CD4-positive, alpha-beta T cell treated with Interleukin-4 for 1 hour (primary cell): Measurements from ENCODE around the gene PNN.
"Not testable (repeated sequence)": the region's sequence is repeated elsewhere in the genome, so short reads cannot be mapped to it uniquely, and the experiment has no call there.

Experiments used
- DNase-seq, 2 donors: peaks; one replicate each; pipeline ENCODE4 v3.0.0-alpha.2; 2020 to 2022

Gene PNN

DNA sequence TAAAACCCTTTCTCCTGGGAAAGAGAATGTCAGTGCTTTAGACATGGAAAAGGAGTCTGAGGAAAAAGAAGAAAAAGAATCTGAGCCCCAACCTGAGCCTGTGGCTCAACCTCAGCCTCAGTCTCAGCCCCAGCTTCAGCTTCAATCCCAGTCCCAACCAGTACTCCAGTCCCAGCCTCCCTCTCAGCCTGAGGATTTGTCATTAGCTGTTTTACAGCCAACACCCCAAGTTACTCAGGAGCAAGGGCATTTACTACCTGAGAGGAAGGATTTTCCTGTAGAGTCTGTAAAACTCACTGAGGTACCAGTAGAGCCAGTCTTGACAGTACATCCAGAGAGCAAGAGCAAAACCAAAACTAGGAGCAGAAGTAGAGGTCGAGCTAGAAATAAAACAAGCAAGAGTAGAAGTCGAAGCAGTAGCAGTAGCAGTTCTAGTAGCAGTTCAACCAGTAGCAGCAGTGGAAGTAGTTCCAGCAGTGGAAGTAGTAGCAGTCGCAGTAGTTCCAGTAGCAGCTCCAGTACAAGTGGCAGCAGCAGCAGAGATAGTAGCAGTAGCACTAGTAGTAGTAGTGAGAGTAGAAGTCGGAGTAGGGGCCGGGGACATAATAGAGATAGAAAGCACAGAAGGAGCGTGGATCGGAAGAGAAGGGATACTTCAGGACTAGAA, 6.1 kb downstream of the PNN start:
- DNase-seq: no peak

DNA sequence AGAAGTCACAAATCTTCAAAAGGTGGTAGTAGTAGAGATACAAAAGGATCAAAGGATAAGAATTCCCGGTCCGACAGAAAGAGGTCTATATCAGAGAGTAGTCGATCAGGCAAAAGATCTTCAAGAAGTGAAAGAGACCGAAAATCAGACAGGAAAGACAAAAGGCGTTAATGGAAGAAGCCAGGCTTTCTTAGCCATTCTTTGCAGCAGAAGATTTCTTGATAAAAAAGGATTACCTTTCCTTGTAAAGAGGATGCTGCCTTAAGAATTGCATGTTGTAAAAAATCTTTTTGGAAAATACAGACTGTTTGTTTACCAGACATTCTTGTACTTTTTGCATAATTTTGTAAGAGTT, 6.6 kb downstream of the PNN start:
- no peak for DNase-seq

DNA sequence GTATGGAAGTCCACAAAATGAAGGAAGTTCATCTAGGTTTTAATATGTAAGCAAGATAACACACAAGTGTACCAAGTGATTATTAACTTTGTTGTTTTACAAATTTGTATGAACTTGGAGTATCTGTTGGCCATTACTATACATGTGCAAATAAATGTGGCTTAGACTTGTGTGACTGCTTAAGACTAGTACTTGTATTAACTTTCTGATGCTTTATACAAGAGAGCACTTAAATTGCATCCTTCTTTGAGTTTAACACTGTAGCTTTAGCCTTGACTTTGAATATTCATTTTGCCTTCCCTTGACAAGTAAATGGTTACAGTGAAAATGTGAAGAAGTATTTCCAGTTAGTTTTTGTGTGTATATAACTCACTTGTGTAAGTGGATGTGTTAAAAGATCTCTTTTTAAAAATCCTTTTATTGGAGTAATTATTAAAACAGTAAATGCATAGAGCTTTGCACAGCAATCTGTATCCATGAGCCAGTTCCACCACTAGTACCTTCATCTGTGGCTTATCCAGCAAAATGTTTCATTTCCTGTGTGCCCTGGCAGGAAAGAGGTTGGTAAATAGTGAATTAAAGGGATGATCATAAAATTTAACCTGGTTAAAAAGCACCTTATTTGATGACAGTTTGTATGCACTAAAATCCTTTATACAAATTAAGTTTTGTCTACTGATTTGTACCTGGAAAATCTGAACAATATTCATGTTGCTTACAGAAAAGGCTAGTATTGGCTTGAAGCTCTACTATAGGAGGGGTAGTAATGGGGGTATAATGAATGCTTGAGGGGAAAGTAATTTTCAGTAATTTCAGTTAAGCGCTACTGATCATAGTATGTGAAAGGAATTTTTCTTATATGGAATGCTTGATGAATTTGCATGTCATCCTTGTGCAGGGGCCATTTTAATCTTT, 8.0 kb downstream of the PNN start:
- no peak for DNase-seq

DNA sequence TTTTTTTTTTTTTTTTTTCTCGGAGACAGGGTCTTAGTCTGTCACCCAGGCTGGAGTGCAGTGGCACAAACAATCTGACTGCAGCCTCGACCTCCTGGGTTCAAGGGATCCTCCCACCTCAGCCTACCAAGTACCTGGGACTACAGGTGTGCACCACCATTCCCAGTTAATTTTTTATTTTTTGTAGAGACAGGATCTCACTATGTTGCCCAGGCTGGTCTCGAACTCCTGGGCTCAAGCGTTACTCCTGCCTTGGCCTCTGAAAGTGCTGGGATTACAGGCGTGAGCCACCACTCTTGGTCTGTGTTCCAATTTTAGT, 8.6 kb downstream of the PNN start:
- not testable (repeated sequence) for DNase-seq

DNA sequence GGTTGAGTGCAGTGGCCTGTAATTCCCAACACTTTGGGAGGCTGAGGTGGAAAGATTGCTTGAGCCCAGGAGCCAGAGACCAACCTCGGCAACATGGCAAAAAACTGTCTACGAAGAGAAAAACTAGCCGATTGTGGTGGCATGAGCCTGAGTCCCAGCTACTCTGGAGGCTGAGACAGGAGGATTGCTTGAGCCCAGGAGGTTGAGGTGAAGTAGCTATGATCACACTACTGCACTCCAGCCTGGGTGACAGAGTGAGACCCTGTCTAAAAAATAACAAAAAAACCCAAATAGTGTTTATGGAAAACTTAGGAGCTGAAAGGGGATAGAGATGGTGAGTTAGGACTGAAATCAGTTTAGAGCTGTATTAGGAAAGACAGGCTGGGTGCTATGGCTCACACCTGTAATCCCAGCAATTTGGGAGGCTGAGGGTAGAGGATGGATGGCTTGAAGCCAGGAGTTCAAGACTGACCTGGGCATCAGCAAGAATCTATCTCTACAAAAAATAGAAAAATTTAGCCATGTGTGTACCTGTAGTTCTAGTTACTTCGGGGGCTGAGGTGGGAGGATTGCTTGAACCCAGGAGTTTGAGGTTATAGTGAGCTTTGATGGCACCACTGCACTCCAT, 9.7 kb downstream of the PNN start:
- DNase-seq: no peak

DNA sequence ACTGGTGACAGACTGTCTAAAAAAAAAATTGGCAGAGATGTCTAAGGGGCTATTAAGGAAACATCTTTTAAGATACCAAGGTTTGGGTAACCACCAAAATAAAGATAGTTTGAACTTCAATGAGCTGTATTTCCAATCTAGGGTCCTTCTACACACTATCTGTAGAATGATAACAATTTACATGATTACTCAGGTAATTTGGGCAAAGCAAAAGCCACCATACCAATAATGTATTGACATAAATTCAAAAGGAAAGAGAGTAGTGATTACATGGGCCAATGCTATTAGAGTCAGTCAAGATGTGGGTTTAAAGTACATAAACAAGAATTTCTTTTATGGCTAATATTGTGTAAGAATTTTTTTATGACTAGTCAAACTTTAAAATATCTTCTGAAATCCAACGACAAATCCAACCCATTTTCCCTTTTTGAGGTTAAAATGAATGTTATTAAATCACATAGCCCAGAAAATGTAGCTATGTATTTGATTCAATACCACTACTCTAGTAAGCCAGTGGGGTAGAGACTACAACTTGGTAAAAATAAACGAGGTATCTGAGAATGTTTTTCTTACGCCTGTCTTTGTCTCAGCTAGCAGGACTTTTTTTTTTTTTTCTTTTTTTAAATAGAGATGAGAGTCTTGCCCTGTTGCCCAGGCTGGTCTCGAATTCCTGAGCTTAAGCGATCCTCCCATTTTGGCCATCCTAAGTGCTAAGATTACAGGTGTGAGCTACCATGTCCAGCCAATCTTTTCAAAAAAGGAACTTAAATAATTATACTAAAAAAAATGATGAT, 10.4 kb downstream of the PNN start:
- no peak for DNase-seq

DNA sequence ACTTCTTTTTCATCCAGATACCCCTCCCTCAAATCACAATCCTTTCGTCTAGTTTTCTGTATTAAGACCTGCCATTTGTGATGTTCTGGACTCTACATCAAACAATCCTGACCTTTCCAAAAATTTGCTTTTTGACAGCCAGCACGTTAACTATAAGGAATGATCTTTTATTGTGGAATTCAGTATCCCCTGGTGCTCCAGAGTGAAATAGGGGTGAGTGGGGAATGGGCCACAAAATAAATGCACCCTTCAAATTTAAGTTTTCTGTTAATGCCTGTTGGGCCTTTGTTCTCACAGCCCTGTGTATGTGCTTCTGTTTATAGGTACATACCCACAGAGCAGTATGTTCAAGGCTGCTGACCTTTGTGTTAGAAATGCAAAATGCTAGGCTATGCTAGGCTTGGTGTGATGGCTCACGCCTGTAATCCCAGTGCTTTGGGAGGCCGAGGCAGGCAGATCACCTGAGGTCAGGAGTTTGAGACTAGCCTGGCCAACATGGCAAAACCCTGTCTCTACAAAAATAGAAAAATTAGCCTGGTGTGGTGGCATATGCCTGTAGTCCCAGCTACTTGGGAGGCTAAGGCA, 12.0 kb downstream of the PNN start:
- no peak for DNase-seq

DNA sequence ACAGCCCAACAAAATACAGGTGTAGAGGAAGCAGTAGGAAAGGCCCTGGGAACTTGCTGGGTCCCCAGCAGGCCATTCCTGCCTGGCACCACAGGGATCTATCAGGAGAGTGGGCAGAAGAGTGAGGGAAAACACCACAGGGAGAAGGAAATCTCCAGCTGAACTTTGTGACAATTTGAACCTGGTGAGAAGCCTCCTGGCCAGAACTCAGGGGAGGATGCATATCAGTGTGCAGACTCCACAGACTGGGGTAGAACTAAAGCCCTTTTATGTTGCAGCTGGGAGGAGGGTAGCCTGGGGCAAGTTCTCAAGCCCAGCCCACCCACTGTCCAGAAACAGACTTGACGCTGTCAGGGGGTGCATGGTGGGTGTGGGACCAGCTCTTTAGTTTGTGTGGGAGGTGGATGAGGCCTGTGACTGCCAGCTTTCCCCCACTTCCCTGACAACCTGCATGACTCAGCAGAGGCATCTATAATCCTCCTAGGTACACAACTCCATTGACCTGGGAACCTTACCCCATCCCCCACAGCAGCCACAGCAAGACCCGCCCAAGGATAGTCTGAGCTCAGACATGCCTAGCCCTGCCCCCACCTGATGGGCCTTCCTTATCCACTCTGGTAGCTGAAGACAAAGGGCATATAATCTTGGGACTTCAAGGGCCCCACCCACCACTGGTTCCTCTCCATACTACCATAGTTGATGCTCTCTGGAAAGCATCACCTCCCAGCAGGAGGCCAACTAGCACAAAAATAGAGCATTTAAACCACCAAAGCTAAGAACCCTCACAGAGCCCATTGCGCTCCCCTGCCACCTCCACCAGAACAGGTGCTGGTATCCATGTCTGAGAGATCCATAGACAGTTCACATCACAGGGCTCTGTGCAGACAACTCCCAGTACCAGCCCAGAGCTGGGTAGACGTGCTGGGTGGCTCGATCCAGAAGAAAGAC, 28.9 kb downstream of the PNN start:
- DNase-seq: no peak

DNA sequence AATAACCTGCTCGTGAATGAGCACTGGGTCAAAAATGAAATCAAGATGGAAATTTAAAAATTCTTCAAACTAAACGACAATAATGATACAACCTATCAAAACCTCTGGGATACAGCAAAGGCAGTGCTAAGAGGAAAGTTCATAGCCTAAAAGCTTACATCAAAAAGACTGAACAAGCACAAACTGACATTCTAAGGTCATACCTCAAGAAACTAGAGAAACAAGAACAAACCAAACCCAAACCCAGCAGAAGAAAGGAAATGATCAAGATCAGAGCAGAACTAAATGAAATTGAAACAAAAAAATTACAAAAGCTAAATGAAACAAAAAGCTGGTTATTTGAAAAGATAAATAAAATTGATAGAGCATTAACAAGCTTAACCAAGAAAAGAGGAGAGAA, 32.4 kb downstream of the PNN start:
- not testable (repeated sequence) for DNase-seq

DNA sequence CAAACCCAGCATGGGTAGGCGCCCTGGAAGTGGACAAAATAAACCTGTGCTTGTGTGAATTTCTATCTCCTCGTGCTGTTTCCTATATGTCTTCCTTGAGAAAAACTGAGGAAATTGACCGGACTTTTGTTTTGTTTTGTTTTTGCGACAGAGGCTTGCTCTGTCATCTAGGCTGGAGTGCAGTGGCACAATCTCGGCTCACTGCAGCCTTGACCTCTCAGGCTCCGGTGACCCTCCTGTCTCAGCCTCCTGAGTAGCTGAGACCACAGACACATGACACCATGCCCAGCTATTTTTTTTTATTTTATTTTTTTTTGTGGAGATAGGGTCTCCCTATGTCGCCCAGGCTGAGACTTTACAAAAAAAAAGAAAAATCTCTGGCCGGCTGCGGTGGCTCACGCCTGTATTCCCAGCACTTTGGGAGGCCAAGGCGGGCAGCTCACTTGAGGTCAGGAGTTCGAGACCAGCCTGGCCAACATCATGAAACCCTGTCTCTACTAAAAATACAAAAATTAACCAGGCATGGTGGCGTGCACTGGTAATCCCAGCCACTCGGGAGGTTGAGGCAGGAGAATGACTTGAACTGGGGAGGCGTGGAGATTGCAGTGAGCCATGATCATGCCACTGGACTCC, 36.2 kb downstream of the PNN start:
- DNase-seq: no peak

DNA sequence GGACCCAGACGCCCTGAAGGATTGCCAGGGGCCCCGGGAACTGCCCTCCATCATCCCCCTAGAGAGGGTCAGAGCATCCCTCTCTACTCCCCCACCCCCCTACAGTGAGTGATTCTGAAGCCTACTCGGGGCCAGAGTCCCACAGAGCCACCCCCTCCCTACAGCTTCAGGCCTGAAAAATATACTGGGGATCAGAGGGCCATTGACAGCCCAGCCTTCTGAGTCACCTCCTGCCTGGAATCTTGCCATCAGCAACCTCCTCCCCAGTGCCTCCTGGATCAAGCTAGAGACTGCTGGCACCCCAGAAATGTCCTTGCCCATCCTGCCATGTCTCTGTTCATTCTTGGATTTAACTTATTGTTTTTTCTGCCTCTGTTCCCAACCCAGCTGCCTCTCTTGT, 37.0 kb downstream of the PNN start:
- DNase-seq: no peak

DNA sequence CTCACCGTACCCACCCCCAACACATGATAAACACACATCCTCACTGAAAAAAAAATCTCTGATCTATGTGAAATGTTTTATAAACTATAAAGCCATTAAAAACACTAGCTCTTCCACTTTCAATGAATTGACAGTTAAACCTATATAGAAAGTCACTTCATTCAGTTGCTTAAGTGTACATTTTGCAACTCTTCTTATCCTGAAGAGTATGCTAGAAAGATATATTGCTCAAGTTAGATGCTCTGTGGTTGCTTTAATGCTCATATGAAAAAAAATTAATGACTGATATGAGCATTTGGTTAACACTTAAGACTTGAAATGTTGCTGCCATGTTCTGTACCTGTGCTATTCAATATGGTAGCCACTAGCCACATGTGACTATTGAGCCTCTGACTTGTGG, 37.6 kb downstream of the PNN start:
- DNase-seq: no peak

DNA sequence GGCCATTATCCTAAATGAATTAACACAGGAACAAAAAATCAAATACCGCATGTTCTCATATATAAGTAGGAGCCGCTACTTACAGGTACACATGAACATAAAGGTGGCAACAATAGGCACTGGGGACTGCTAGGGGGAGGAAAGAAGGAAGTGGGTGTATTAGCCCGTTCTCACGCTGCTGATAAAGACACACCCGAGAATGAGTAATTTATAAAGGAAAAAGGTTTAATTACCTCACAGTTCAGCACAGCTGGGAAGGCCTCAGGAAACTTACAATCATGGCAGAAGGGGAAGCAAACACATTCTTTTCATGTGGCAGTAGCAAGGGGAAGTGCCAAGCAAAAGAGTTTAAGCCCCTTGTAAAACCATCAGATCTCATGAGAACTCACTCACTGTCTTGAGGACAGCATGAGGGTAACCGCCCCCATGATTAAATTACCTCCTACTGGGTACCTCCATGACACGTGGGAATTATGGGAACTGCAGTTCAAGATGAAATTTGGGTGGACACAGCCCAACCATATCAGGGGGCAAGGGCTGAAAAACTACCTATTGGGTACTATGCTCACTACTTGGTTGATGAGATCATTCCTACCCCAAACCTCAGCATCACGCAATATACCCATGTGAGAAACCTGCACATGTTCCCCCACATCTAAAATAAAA, 42.3 kb downstream of the PNN start:
- no peak for DNase-seq

DNA sequence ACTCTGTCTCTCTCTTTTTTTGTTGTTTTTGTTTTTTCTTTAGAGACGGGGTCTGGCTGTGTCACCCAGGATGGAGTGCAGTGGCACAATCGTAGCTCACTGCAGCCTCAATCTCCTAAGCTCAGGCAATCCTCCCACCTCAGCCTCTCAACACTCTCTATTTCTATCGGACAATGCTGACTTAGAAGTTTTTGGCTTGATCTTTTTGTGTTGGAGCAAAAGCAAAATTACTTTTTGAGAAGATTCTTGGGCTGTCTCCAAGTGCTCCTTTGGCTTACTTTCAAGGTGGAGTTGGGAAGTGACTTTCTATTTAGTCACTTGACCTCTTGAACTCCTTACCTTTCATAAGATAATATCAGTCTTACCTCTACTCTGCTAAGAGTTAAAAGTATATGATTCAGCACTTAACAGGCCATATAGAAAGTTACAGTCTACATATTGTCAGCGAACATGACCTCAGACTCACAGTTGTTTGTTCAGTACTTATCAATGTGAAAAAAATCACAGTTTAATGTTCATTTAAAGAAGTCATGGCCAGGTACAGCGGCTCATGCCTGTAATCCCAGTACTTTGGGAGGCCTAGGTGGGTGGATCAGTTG, 43.2 kb downstream of the PNN start:
- no peak for DNase-seq

DNA sequence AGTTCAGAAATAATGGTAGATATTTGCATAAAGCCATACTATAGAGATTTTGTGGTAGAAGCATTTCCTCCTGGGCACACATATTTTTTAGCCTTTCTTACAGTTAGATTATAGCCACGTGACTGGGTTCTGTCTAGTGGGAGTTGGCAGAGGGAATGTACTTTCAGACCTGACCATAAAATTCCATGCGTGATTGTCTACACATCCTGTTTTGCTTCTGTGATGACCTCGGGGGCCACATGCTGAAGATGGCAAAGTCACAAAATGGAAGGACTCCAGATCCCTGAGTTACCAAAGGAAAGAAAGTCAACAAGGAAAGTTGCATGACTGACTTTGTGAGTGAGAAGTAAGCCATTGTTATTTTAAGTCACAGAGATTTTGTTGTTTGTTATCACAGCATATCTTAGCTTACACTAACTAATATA, 44.0 kb downstream of the PNN start:
- no peak for DNase-seq

DNA sequence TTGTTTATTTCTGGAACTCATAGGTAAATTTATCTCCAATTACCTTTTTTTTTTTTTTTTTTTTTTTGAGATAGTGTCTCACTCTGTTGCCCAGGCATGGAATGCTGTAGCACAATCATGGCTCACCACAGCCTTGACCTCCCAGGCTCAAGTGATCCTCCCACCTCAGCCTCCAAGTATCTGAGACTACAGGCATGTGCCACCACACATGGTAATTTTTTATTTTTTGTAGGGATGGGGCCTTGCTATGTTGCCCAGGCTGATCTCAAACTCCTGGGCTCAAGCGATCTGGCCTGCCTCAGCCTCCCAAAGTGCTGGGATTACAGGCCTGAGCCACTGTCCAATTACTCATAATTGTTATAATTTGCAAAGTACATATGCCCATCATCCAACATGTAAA, 45.4 kb downstream of the PNN start:
- DNase-seq: not testable (repeated sequence)

DNA sequence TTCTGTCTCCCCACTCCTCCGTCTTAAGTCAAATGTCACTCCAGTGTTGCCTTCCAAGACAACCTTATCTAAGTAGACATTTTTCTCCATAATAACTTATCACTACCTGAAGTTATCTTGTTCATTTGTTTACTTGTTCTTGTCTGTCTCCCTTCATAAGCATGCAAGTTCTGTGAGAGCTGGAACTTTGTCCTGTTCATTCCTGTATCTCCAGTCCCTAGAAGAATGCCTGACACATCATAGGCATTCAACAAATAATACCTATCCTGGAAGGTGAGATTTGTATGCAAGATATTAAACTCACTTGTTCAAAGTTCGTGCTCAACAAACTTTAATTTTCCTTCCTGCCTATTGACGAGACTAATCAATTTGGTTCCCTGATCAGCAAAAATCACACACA, 53.0 kb downstream of the PNN start:
- no peak for DNase-seq

DNA sequence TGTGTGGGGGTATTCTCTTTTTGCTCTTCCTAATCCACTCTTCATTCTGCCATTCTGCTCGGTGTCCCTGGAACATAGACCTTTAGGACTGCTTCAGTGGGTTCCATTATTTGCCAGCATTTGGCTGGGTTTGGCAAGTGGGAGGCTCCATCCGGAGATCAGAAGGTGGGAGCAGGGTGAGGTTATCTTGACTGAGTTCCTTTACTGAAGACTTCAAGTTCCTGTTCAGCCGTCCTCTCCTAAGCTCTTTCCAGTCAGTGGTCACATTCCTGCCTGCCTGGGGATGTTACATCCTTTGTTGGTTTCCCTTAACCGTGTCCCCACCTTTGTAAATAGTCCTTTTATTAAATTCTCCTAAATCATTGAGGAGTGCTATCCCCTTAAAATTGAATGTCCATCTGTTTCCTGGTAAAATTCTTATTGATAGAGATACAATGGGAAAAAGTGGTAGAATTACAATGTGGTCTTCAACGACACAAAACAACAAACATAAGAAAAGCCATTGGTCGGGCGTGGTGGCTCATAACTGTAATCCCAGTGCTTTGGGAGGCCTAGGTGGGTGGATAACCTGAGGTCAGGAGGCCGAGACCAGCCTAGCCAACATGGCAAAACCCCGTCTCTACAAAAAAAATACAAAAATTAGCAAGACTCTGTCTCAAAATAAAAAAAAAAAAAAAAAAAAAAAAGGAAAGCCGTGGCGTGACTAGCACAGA, 53.6 kb downstream of the PNN start:
- DNase-seq: no peak

DNA sequence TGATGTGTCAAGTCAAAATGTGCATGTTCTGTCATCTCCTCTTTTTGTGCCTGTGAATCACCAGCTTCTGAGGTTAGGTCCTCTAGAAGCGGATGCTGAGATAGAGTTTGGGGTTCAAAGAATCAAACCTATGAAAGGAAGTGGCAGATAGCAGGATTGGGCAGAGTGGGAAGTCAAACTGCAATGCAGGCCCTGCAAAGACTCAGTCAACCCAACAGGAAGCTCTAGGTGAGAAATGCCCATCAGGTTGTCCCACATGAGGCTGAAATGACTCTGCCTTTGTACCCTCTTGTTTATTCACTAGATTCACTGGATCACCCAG, 54.1 kb downstream of the PNN start:
- peak; percentile 22 to 74 for DNase-seq

DNA sequence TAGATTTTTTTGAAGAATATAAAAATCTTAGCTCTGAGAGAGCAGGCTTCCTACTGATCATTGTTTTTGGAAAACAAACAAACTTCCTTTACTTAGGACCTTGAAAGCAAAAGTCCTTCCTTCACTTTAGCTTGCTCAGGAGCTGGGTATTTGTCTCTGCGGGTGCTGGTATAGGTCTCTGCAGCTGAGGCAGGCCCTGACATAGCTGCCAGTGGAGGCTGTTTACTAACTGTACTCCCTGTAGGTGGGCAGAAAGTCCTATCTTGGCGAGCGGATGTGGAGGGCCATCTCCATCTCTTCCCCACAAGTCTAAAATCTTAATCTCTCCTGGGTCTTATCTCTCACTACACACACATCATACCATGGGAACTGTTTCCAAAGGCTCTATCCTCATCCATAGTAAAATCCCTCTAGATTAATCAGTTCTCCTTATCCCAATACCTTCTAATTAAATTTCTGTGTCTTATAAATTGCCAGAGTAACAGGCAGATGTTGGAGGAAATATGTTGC, 54.6 kb downstream of the PNN start:
- DNase-seq: no peak
